Measurements from ENCODE around the gene MRLN. TPM values are rescaled to one million over a fixed set of nuclear protein-coding genes. Genes with fewer than 3 reads are reported as not detected.
"Not testable (repeated sequence)": the region's sequence is repeated elsewhere in the genome, so short reads cannot be mapped to it uniquely, and the experiment has no call there.

Gene MRLN
- total and polyA plus RNA-seq, 5 experiments from 2014 or later = not detected

DNA sequence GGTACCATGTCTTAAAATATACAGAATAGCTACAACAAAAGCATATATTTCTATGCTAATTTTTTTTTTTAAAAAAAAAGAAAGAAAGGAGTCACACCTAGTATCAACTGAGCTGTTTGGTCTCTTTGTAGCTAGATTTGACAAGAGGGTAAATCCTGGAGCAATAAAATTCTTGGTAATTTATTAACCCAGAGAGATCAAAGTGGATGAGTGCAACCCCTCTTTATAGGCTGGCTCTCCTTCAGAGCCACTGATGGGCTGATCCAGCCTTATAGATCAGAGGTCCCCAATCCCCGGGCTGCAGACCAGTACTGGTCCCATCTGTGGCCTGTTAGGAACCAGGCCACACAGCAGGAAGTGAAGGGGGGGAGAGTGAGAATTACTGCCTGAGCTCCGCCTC is 19.8 kb upstream of the MRLN start:
- no peak for DNase-seq
- Mint-ChIP-seq H3K9me3 (peaks cover 0 to 19% (median 11%) of the 10 kb centered on the region in 9 donors), H3K4me3 (no peak overlapping the region), H3K27me3 (peaks cover 2 to 22% (median 4%) of the 10 kb centered on the region in 5 donors), H3K27ac (no peak overlapping the region), H3K36me3 (peaks cover 0 to 9% (median 6%) of the 10 kb centered on the region in 3 donors), H3K4me1 (no peaks in the 10 kb centered on the region)
- POLR2A ChIA-PET = no interaction called here
- ATAC-seq = no peak

- DNase-seq (no peak), ATAC-seq (no peak)
- Mint-ChIP-seq H3K36me3 (peaks cover 0 to 6% (median 2%) of the 10 kb centered on the region in 3 donors), H3K4me1 (no peaks in the 10 kb centered on the region), H3K27me3 (peaks cover 2 to 22% (median 4%) of the 10 kb centered on the region in 5 donors), H3K9me3 (peaks cover 0 to 16% (median 3%) of the 10 kb centered on the region in 9 donors), H3K4me3 (no peak overlapping the region), H3K27ac (no peak overlapping the region)
- POLR2A ChIA-PET = no interaction called here
These were observed 18.0 kb upstream of the MRLN start for GRCh38 chr10:59771162-59771807.

- Mint-ChIP-seq H3K27me3 (peaks cover 2 to 22% (median 4%) of the 10 kb centered on the region in 5 donors), H3K27ac (no peak overlapping the region), H3K9me3 (peaks cover 0 to 11% (median 3%) of the 10 kb centered on the region in 9 donors), H3K36me3 (peaks cover 0 to 6% (median 2%) of the 10 kb centered on the region in 3 donors), H3K4me1 (no peaks in the 10 kb centered on the region), H3K4me3 (no peak overlapping the region)
- DNase-seq = no peak
- POLR2A ChIA-PET = no interaction called here
- no peak for ATAC-seq
These were observed 17.4 kb upstream of the MRLN start for GRCh38 chr10:59770689-59771088.

DNA sequence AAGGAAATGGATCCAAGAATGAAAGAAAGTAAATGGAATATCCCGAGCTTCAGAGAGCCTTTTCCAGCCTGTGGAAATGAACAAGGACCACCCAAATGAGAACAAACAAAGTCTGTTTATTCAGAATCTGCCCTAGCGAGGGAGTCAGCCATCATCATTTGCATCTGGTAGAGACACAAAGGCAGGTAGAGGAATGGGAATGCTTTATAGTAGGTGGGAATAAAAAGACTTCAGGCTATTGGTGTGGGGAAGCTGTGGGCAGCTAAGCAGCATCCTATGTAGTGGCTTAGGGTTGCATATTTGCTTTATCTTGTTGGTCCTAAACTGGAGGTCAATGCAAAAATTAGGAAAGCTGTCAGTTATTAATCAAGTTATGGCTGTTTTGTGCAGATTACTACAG is 9.2 kb upstream of the MRLN start:
- no peak overlapping the region for H3K4me3 Mint-ChIP-seq
- ATAC-seq (no peak), DNase-seq (no peak)
- H3K36me3 Mint-ChIP-seq = peaks cover 0 to 9% (median 0%) of the 10 kb centered on the region in 3 donors
- peaks cover 0 to 14% (median 4%) of the 10 kb centered on the region in 5 donors for H3K27me3 Mint-ChIP-seq
- peaks cover 0 to 2% (median 0%) of the 10 kb centered on the region in 4 donors for H3K4me1 Mint-ChIP-seq
- POLR2A ChIA-PET = no interaction called here
- peaks cover 0 to 19% (median 5%) of the 10 kb centered on the region in 9 donors for H3K9me3 Mint-ChIP-seq
- no peak overlapping the region for H3K27ac Mint-ChIP-seq

DNA sequence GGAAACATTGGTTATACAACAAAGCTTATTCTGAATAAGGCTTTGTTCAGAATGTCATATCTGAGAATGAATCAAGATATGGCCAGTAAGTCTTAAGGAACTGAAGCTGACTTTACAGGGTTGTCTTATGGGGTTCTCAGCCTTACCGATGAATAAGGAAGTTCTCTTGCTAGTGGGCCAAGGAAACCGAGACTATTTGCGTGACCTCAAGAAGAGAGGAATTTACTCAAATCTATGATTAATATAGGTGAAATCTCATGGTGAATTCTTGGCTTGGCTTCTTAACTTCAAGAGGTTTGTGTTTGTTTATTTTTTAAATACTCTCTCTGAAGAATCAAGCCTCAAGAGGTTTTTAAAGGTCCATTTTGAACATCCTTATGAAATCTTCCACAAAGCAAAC is 4.7 kb upstream of the MRLN start:
- ATAC-seq = no peak
- peaks cover 0 to 19% (median 5%) of the 10 kb centered on the region in 9 donors for H3K9me3 Mint-ChIP-seq
- H3K27ac Mint-ChIP-seq = no peak overlapping the region
- H3K27me3 Mint-ChIP-seq = peaks cover 0 to 4% (median 0%) of the 10 kb centered on the region in 5 donors
- no peak overlapping the region for H3K4me3 Mint-ChIP-seq
- H3K36me3 Mint-ChIP-seq = peaks cover 0 to 9% (median 0%) of the 10 kb centered on the region in 3 donors
- no peak for DNase-seq
- POLR2A ChIA-PET = no interaction called here
- H3K4me1 Mint-ChIP-seq = no peaks in the 10 kb centered on the region

GRCh38 chr10:59754951-59755350 is 1.7 kb upstream of the MRLN start:
- ATAC-seq = no peak
- Mint-ChIP-seq H3K4me3 (no peak overlapping the region), H3K27me3 (peaks cover 0 to 10% (median 8%) of the 10 kb centered on the region in 5 donors), H3K9me3 (peaks cover 0 to 9% (median 0%) of the 10 kb centered on the region in 9 donors), H3K4me1 (no peaks in the 10 kb centered on the region), H3K27ac (no peak overlapping the region), H3K36me3 (no peaks in the 10 kb centered on the region)
- DNase-seq = no peak
- POLR2A ChIA-PET = no interaction called here

GRCh38 chr10:59752278-59752940 is 846 bp downstream of the MRLN start:
- H3K9me3 Mint-ChIP-seq = no peaks in the 10 kb centered on the region
- DNase-seq (no peak), ATAC-seq (no peak)
- H3K4me3 Mint-ChIP-seq = no peak overlapping the region
- no peaks in the 10 kb centered on the region for H3K36me3 Mint-ChIP-seq
- no peak overlapping the region for H3K27ac Mint-ChIP-seq
- no peaks in the 10 kb centered on the region for H3K4me1 Mint-ChIP-seq
- H3K27me3 Mint-ChIP-seq = peaks cover 2 to 26% (median 13%) of the 10 kb centered on the region in 5 donors
- POLR2A ChIA-PET = no interaction called here

DNA sequence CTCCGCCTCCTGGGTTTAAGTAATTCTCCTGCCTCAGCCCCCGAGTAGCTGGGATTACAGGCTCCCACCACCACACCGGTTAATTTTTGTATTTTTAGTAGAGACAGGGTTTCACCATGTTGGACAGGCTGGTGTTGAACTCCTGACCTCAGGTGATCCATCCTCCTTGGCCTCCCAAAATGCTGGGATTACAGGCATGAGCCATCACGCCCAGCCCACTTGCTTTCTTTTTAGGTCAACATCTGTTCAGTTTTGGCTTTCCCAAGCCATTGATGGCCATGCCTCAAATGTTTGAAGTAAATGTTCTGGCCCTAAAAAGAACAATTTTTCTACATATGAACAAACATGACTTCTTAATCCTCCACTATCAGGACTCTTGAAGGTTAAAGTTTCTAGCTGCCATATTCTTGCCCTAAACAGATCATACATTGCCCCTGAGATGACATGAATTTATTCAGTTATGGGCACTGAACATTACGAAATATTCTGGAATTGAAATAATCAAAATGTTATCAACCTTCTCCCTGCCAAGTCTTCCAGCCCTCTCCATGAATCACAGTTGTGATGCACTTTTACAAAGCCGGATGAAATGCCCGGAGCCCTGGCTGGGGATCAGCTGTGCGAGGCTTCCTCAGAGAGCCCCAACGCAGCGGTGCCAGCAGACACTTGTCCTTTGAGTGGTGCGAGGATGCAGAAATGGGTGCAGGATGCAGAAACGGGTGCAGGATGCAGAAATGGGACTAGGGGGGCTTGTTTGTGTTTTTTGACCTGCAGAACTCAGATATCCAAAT is 2.9 kb downstream of the MRLN start:
- DNase-seq (no peak), ATAC-seq (no peak)
- Mint-ChIP-seq H3K36me3 (no peaks in the 10 kb centered on the region), H3K27ac (peak overlapping the region in 1 of 10 donors; percentile 50), H3K27me3 (peaks cover 3 to 32% (median 13%) of the 10 kb centered on the region in 5 donors), H3K9me3 (peaks cover 0 to 4% (median 0%) of the 10 kb centered on the region in 9 donors), H3K4me1 (no peaks in the 10 kb centered on the region), H3K4me3 (no peak overlapping the region)
- POLR2A ChIA-PET = no interaction called here

DNA sequence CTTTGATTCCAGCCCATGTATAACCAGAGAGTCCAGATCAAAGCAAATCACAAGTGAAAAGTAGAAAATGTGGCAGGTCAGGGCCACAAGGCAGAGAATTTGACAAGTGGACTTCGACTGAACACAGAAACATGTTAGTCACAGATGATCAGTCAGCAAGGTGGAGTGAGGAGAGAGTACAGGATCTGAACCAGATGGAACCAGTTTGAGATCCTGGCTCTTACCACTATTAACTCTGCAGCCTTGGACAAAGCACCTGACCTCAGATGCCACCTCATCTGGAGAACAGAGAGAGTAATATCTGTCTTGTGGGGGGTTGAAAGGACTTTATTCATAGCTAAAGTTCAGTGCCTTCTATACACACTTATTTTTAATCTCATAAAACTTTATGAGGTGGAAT is 4.4 kb downstream of the MRLN start:
- Mint-ChIP-seq H3K9me3 (peaks cover 0 to 10% (median 0%) of the 10 kb centered on the region in 9 donors), H3K27ac (no peak overlapping the region), H3K27me3 (peaks cover 3 to 32% (median 13%) of the 10 kb centered on the region in 5 donors), H3K36me3 (no peaks in the 10 kb centered on the region), H3K4me3 (no peak overlapping the region), H3K4me1 (no peaks in the 10 kb centered on the region)
- DNase-seq = no peak
- POLR2A ChIA-PET = no interaction called here
- ATAC-seq = no peak

DNA sequence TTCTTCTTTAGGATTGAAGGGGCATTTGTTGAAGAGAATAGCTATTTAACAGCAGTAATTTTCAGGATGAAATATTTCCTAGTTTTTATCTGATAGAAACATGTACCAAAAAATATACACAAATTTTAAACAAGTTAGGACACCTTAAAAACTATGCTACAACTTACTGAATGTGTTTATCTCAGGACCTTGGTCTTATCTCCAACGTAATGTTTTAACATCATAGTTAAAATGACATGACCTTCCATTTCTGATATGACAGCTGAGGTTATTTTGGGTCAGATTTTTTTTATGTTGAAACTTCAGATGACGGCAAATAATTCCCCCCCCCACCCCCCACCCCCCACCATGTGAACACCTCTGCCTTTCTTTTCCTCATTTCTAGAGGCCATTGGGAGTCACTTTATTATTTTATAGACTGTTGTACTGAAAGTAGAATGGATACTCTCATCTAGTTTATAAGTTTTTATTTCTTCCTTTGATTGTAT is 8.0 kb downstream of the MRLN start:
- no peak overlapping the region for H3K4me3 Mint-ChIP-seq
- H3K36me3 Mint-ChIP-seq = no peaks in the 10 kb centered on the region
- peaks cover 0 to 22% (median 2%) of the 10 kb centered on the region in 9 donors for H3K9me3 Mint-ChIP-seq
- H3K27me3 Mint-ChIP-seq = peaks cover 1 to 24% (median 6%) of the 10 kb centered on the region in 5 donors
- no peak overlapping the region for H3K27ac Mint-ChIP-seq
- ATAC-seq = no peak
- no peaks in the 10 kb centered on the region for H3K4me1 Mint-ChIP-seq
- POLR2A ChIA-PET = no interaction called here
- DNase-seq = no peak

DNA sequence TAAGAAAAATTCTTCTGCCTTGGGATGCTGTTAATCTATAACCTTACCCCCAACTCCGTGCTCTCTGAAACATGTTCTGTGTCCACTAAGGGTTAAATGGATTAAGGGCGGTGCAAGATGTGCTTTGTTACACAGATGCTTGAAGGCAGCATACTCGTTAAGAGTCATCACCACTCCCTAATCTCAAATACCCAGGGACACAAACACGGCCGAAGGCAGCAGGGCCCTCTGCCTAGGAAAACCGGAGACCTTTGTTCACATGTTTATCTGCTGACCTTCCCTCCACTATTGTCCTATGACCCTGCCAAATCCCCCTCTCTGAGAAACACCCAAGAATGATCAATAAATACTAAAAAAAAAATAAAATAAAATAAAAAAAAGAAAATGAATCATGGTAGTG is 8.5 kb downstream of the MRLN start:
- Mint-ChIP-seq H3K9me3 (peaks cover 0 to 22% (median 2%) of the 10 kb centered on the region in 9 donors), H3K27me3 (peaks cover 1 to 23% (median 5%) of the 10 kb centered on the region in 5 donors)
- H3K36me3 Mint-ChIP-seq, ATAC-seq, DNase-seq, POLR2A ChIA-PET, H3K4me1 Mint-ChIP-seq, H3K4me3 Mint-ChIP-seq, H3K27ac Mint-ChIP-seq: not testable (repeated sequence)

GRCh38 chr10:59744156-59744555 is 9.1 kb downstream of the MRLN start:
- H3K9me3 Mint-ChIP-seq = peaks cover 0 to 22% (median 2%) of the 10 kb centered on the region in 9 donors
- H3K4me1 Mint-ChIP-seq, H3K4me3 Mint-ChIP-seq, ATAC-seq, POLR2A ChIA-PET, DNase-seq, H3K27ac Mint-ChIP-seq, H3K36me3 Mint-ChIP-seq: not testable (repeated sequence)
- H3K27me3 Mint-ChIP-seq = peaks cover 0 to 23% (median 5%) of the 10 kb centered on the region in 5 donors

GRCh38 chr10:59741583-59741982 is 11.7 kb downstream of the MRLN start:
- Mint-ChIP-seq H3K9me3 (peaks cover 0 to 22% (median 2%) of the 10 kb centered on the region in 9 donors), H3K27ac (no peak overlapping the region), H3K4me1 (no peaks in the 10 kb centered on the region), H3K36me3 (no peaks in the 10 kb centered on the region), H3K27me3 (peaks cover 0 to 8% (median 3%) of the 10 kb centered on the region in 5 donors), H3K4me3 (no peak overlapping the region)
- POLR2A ChIA-PET = no interaction called here
- DNase-seq (no peak), ATAC-seq (no peak)

Measured in naive thymus-derived CD8-positive, alpha-beta T cell (primary cell).